Parathyroid adenoma (tissue), 2 donors: ENCODE results near the gene ALG13.
A peak's percentile ranks its signal among the peaks of the same experiment; 100 is the strongest.
"Not testable (repeated sequence)": the region's sequence is repeated elsewhere in the genome, so short reads cannot be mapped to it uniquely, and the experiment has no call there.

Experiments used
- H2AFZ ChIP-seq: fragments of 300-600 bp; sonication (generic); one replicate; pipeline ENCODE4 v1.7.0; 2017; ENCODE audit warnings: antibody characterized with exemption, mild to moderate bottlenecking
- H3K27ac ChIP-seq: fragments of 300-600 bp; sonication (generic); one replicate; pipeline ENCODE4 v1.7.0; 2017
- H3K27me3 ChIP-seq: fragments of 300-600 bp; sonication (generic); one replicate; pipeline ENCODE4 v1.7.0; 2017; ENCODE audit warnings: low read length; ENCODE audit not compliant: control insufficient read depth, insufficient read depth
- H3K36me3 ChIP-seq: fragments of 300-600 bp; sonication (generic); one replicate; pipeline ENCODE4 v1.7.0; 2017; ENCODE audit warnings: low read length; ENCODE audit not compliant: control insufficient read depth, insufficient read depth
- H3K4me1 ChIP-seq: fragments of 300-600 bp; sonication (generic); one replicate; pipeline ENCODE4 v1.7.0; 2017; ENCODE audit warnings: control low read depth
- H3K4me2 ChIP-seq: fragments of 300-600 bp; sonication (generic); one replicate; pipeline ENCODE4 v1.7.0; 2017; ENCODE audit warnings: low read length
- H3K4me3 ChIP-seq: fragments of 300-600 bp; sonication (generic); one replicate; pipeline ENCODE4 v1.7.0; 2017; ENCODE audit warnings: low read depth, low read length
- H3K79me2 ChIP-seq: fragments of 300-600 bp; sonication (generic); one replicate; pipeline ENCODE4 v1.7.0; 2017; ENCODE audit warnings: control low read depth
- H3K9ac ChIP-seq: fragments of 300-600 bp; sonication (generic); one replicate; pipeline ENCODE4 v1.7.0; 2017; ENCODE audit warnings: mild to moderate bottlenecking
- H3K9me3 ChIP-seq: fragments of 300-600 bp; sonication (generic); one replicate; pipeline ENCODE4 v1.7.0; 2017; ENCODE audit warnings: low read length; ENCODE audit not compliant: control insufficient read depth
- CTCF ChIP-seq: fragments of 300-600 bp; sonication (generic); IDR thresholded peaks from one replicate; pipeline ENCODE4 v1.7.0; 2017; ENCODE audit warnings: antibody characterized with exemption, mild to moderate bottlenecking
- donor health status: primary hyperparathyroidism.

Gene ALG13

GRCh38 chrX:111680988-111681779 lies at the start of gene ALG13:
TSS of gene ALG13 (plus strand) at chrX:111681170. CDS start at chrX:111681219, 49 bp downstream.
- Histone ChIP-seq H3K9ac (peak within 1 kb of the TSS; percentile 80), H3K36me3 (no peaks in the 10 kb centered on the region), H3K27ac (peak within 1 kb of the TSS; percentile 97), H3K27me3 (no peaks in the 10 kb centered on the region), H3K4me1 (peaks cover 2% of the 10 kb centered on the region), H3K79me2 (no peaks in the 10 kb centered on the region), H2AFZ (peak within 1 kb of the TSS; percentile 96), H3K4me2 (peak within 1 kb of the TSS; percentile 72), H3K9me3 (no peaks in the 10 kb centered on the region), H3K4me3 (peak within 1 kb of the TSS; percentile 88)
- peak; percentile 82 for TF ChIP-seq CTCF

GRCh38 chrX:111634823-111635729 lies 45.9 kb upstream of the ALG13 start:
- no peak overlapping the region for H3K27ac ChIP-seq
- no peaks in the 10 kb centered on the region for H3K9me3 ChIP-seq
- H3K4me3 ChIP-seq, result no peak overlapping the region
- no peak overlapping the region for H3K4me2 ChIP-seq
- no peak overlapping the region for H2AFZ ChIP-seq
- H3K27me3 ChIP-seq, result no peaks in the 10 kb centered on the region
- TF ChIP-seq CTCF, result no peak
- H3K9ac ChIP-seq, result no peak overlapping the region
- no peaks in the 10 kb centered on the region for H3K36me3 ChIP-seq
- no peaks in the 10 kb centered on the region for H3K79me2 ChIP-seq
- H3K4me1 ChIP-seq, result no peaks in the 10 kb centered on the region

GRCh38 chrX:111641969-111642368 lies 39.0 kb upstream of the ALG13 start:
- no peak overlapping the region for H3K27ac ChIP-seq
- H3K27me3 ChIP-seq, result no peaks in the 10 kb centered on the region
- no peak for TF ChIP-seq CTCF
- no peak overlapping the region for H2AFZ ChIP-seq
- H3K36me3 ChIP-seq, result no peaks in the 10 kb centered on the region
- no peaks in the 10 kb centered on the region for H3K4me1 ChIP-seq
- no peak overlapping the region for H3K9ac ChIP-seq
- H3K4me3 ChIP-seq, result no peak overlapping the region
- no peaks in the 10 kb centered on the region for H3K79me2 ChIP-seq
- H3K9me3 ChIP-seq, result no peaks in the 10 kb centered on the region
- no peak overlapping the region for H3K4me2 ChIP-seq

GRCh38 chrX:111645165-111645564 lies 35.8 kb upstream of the ALG13 start:
- not testable (repeated sequence) for H3K79me2 ChIP-seq, H3K27me3 ChIP-seq, H3K4me2 ChIP-seq, H2AFZ ChIP-seq, H3K4me1 ChIP-seq, H3K9ac ChIP-seq, H3K36me3 ChIP-seq, H3K4me3 ChIP-seq, H3K9me3 ChIP-seq, H3K27ac ChIP-seq

- no peak overlapping the region for H3K4me3 ChIP-seq
- H3K4me2 ChIP-seq, result no peak overlapping the region
- no peaks in the 10 kb centered on the region for H3K9me3 ChIP-seq
- H3K79me2 ChIP-seq, result no peaks in the 10 kb centered on the region
- TF ChIP-seq CTCF, result no peak
- H3K36me3 ChIP-seq, result no peaks in the 10 kb centered on the region
- H3K9ac ChIP-seq, result no peak overlapping the region
- no peak overlapping the region for H3K27ac ChIP-seq
- no peaks in the 10 kb centered on the region for H3K4me1 ChIP-seq
- no peak overlapping the region for H2AFZ ChIP-seq
- H3K27me3 ChIP-seq, result no peaks in the 10 kb centered on the region
Observed at GRCh38 chrX:111645607-111646006, 35.4 kb upstream of the ALG13 start.
